ENCODE data around the gene TSC2. TPM values are rescaled to one million over a fixed set of nuclear protein-coding genes. Genes with fewer than 3 reads are reported as not detected.

The TSC2 gene
- total RNA-seq, 1 donor from 2014 or later, result 241 TPM

DNA sequence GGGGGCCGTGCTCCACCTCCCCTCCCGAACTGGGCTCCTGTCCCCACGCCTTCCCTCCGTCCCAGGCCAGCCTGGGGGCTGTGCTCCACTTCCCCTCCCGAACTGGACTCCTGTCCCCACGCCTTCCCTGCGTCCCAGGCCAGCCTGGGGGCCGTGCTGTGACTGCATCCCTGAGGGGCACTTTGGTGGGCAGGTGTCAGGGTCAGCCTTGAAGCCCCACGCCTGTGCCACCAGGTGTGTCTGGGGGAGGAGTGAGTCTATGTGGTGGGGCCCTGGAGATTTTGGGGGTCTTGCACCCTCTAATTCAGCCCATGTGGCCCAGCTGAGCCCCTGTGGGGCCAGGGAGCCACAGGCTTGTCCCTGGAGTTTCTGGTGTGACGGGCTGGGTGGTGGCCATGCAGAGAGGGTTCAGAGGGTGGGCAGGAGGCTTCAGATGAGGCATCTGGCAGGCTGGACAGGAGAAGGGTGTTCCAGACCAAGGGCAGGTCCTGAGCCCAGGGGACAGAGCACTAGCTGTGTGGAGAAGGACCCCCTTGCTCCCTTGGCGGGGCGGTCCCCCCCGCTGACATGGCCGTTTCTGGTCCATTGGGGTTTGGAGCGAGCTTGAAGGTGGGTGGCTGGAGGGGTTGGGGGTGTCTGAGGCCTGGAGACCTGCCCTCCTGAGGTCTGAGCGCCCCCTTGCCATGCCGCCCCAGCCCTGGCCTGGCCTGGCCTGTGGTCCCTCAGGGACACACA lies 12.9 kb upstream of the TSC2 start:
- Mint-ChIP-seq H3K36me3 (ENCODE audit: insufficient read depth) (no peaks in the 10 kb centered on the region), H3K4me3 (ENCODE audit: low read depth) (no peak overlapping the region), H3K27ac (no peak overlapping the region), H3K4me1 (ENCODE audit: low read depth) (peaks cover 5% of the 10 kb centered on the region), H3K9me3 (ENCODE audit: low read depth) (no peaks in the 10 kb centered on the region), H3K27me3 (no peaks in the 10 kb centered on the region)
- TF ChIP-seq, protein P1, sequence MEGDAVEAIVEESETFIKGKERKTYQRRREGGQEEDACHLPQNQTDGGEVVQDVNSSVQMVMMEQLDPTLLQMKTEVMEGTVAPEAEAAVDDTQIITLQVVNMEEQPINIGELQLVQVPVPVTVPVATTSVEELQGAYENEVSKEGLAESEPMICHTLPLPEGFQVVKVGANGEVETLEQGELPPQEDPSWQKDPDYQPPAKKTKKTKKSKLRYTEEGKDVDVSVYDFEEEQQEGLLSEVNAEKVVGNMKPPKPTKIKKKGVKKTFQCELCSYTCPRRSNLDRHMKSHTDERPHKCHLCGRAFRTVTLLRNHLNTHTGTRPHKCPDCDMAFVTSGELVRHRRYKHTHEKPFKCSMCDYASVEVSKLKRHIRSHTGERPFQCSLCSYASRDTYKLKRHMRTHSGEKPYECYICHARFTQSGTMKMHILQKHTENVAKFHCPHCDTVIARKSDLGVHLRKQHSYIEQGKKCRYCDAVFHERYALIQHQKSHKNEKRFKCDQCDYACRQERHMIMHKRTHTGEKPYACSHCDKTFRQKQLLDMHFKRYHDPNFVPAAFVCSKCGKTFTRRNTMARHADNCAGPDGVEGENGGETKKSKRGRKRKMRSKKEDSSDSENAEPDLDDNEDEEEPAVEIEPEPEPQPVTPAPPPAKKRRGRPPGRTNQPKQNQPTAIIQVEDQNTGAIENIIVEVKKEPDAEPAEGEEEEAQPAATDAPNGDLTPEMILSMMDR (IDR thresholded peaks at IDR 0.05; ENCODE audit: unreplicated experiment), result no peak
- no peak for DNase-seq (ENCODE audit: low spot score, unreplicated experiment)

DNA sequence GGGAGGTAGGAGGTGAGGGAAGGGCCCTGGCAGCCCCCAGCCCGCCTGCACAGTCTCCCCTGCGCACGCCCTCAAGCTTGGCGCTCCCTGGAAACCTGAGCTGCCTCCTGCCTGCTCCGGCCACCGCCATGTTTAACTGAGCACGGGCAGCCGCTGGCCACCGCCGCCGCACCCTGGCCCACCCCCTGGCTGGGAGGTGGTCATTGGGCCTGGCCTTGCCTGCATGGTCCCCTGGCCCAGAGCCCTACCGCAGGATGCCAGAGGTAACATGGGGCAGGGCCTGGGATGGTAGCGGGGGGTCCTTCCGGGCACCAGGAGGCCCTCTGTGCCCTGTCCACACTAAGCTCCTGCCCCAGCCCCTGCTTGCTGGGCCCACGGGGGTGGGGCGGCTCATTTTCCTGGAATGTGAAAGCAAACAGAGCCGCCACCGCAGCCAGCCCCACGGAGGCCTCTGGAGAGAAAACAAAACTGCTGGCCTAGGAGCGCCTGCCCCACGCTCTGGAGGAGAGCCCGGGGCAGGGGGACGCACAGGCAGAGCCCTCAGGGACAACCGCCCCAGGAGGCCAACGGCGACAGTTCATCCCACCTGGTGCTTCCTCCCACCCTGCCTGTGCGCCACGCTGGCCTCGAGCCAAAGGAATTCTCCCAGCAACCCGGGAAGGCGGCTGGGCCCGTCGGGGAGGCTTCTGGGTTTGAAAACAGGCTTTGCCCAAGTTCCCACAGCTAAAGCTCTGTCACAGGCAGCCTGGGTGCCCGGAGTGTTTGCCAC lies 12.2 kb upstream of the TSC2 start:
- TF ChIP-seq, protein P1 (IDR thresholded peaks at IDR 0.05; ENCODE audit: unreplicated experiment), result no peak
- no peak for DNase-seq (ENCODE audit: low spot score, unreplicated experiment)
- H3K36me3 Mint-ChIP-seq (ENCODE audit: insufficient read depth), result no peaks in the 10 kb centered on the region
- H3K4me1 Mint-ChIP-seq (ENCODE audit: low read depth), result peaks cover 5% of the 10 kb centered on the region
- H3K9me3 Mint-ChIP-seq (ENCODE audit: low read depth), result no peaks in the 10 kb centered on the region
- H3K27me3 Mint-ChIP-seq, result no peaks in the 10 kb centered on the region
- no peak overlapping the region for H3K4me3 Mint-ChIP-seq (ENCODE audit: low read depth)
- no peak overlapping the region for H3K27ac Mint-ChIP-seq

DNA sequence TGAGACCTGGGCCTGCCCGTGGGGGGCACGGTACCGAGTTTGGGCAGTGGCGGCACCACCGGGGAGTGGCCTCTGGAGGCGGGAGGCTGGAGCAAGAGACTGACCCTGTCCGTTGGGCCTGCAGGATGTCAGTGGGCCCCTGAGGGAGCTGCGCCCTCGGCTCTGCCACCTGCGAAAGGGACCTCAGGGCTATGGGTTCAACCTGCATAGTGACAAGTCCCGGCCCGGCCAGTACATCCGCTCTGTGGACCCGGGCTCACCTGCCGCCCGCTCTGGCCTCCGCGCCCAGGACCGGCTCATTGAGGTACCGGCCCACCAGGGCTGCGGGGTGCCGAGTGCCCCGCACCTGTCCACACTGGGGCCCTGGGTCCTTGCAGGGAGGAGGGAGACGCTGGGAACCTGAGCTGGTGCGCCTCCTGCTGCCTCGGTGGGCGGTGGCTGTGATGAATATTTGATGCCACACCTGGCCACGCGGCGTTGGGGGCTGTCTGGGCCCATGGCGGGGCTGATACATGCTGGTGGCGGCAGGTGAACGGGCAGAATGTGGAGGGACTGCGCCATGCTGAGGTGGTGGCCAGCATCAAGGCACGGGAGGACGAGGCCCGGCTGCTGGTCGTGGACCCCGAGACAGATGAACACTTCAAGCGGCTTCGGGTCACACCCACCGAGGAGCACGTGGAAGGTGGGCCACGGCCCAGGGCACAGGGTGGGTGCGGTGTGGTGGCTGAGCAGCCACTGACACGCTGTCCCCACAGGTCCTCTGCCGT lies 11.4 kb upstream of the TSC2 start:
- no peak for DNase-seq (ENCODE audit: low spot score, unreplicated experiment)
- TF ChIP-seq, protein P1 (IDR thresholded peaks at IDR 0.05; ENCODE audit: unreplicated experiment), result no peak
- Mint-ChIP-seq H3K9me3 (ENCODE audit: low read depth) (no peaks in the 10 kb centered on the region), H3K36me3 (ENCODE audit: insufficient read depth) (no peaks in the 10 kb centered on the region), H3K4me1 (ENCODE audit: low read depth) (peaks cover 5% of the 10 kb centered on the region), H3K4me3 (ENCODE audit: low read depth) (no peak overlapping the region), H3K27ac (no peak overlapping the region), H3K27me3 (no peaks in the 10 kb centered on the region)

GRCh38 chr16:2037115-2037514 lies 10.7 kb upstream of the TSC2 start:
- no peaks in the 10 kb centered on the region for H3K27me3 Mint-ChIP-seq
- H3K4me1 Mint-ChIP-seq (ENCODE audit: low read depth), result peaks cover 5% of the 10 kb centered on the region
- TF ChIP-seq, protein P1 (IDR thresholded peaks at IDR 0.05; ENCODE audit: unreplicated experiment), result no peak
- DNase-seq (ENCODE audit: low spot score, unreplicated experiment), result no peak
- H3K36me3 Mint-ChIP-seq (ENCODE audit: insufficient read depth), result no peaks in the 10 kb centered on the region
- H3K9me3 Mint-ChIP-seq (ENCODE audit: low read depth), result no peaks in the 10 kb centered on the region
- no peak overlapping the region for H3K4me3 Mint-ChIP-seq (ENCODE audit: low read depth)
- H3K27ac Mint-ChIP-seq, result no peak overlapping the region
